Measurements from ENCODE around the gene BRWD1.

DNA sequence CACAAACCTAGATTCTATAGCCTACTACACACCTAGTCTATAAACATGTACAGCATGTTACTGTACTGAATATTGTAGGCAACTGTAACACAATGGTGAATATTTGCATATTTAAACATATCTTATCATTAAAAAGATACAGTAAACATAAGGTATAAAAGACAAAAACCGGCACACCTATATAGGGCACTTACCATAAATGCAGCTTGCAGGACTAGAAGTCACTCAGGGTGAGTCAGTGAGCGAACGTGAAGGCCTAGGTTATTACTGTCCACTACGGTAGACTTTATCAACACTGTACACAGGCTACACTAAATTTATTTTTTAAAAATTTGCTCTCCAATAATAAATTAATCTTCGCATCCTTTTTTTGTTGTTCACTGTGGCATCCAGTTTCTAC lies 143.5 kb downstream of the BRWD1 start:
- TF ChIP-seq POLR2A (IDR thresholded peaks at IDR 0.05) = no peak
- TF ChIP-seq, protein P1, sequence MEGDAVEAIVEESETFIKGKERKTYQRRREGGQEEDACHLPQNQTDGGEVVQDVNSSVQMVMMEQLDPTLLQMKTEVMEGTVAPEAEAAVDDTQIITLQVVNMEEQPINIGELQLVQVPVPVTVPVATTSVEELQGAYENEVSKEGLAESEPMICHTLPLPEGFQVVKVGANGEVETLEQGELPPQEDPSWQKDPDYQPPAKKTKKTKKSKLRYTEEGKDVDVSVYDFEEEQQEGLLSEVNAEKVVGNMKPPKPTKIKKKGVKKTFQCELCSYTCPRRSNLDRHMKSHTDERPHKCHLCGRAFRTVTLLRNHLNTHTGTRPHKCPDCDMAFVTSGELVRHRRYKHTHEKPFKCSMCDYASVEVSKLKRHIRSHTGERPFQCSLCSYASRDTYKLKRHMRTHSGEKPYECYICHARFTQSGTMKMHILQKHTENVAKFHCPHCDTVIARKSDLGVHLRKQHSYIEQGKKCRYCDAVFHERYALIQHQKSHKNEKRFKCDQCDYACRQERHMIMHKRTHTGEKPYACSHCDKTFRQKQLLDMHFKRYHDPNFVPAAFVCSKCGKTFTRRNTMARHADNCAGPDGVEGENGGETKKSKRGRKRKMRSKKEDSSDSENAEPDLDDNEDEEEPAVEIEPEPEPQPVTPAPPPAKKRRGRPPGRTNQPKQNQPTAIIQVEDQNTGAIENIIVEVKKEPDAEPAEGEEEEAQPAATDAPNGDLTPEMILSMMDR (IDR thresholded peaks at IDR 0.05) = no peak
